ENCODE data around the gene IL1RAP.

- TF ChIP-seq CTCF (IDR thresholded peaks at IDR 0.05), result no peak
- TF ChIP-seq POLR2AphosphoS5 (IDR thresholded peaks at IDR 0.05), result no peak
- TF ChIP-seq POLR2A (IDR thresholded peaks at IDR 0.05; ENCODE audit: low read depth), result no peak
These were observed 105.9 kb downstream of the IL1RAP start for GRCh38 chr3:190619761-190620160.

Data from esophagus muscularis mucosa (tissue), 3 donors.